ENCODE data around the gene HIGD1A.

The HIGD1A gene

GRCh38 chr3:42735019-42735418 is 69.3 kb downstream of the HIGD1A start:
- DNase-seq (ENCODE audit: low spot score), result no peak

DNA sequence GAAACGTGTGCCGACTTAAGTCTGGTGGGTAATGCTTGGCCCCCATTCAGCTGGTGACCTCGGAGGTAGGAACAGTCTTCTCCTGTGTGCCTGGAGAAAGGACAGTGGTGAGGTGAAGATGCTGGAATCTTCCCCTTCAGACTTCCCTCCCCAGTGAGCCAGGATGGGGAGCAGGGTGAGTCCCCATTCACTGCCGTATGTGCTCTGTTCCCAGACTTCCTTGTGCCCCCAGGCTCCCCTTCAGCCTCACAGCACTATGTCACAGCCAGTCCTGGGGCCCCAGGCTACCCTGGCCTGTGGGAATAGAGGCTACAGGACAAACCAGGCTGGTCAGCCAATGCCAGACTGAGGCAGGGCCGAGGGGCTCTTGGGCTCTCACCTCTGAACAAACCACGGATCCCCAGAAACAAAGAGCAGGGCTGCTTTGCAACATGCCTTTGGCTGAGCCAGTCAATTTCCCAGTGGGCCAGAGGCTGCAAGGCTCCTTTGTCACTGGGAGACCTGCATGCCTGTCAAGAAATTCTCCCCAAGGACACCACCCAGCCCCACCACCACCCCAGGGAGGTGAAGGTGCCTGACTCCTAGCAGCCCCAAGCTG is 69.9 kb downstream of the HIGD1A start:
- DNase-seq (ENCODE audit: low spot score), result no peak

- no peak for DNase-seq (ENCODE audit: low spot score)
Observed at GRCh38 chr3:42733501-42734262, 70.6 kb downstream of the HIGD1A start.
